Measurements from ENCODE around the gene GABARAPL2.
A peak's percentile ranks its signal among the peaks of the same experiment; 100 is the strongest.

Gene GABARAPL2

GRCh38 chr16:75566040-75566757, at the start of gene GABARAPL2:
Gene GABARAPL2, plus strand, starts transcription at chr16:75566379. Its CDS starts 108 bp downstream, at chr16:75566487.
- peak; percentile 64 for DNase-seq (ENCODE audit: low read depth)
- H3K4me3 ChIP-seq (ENCODE audit: low read length), result peak within 1 kb of the TSS; percentile 91
- TF ChIP-seq, protein P1, sequence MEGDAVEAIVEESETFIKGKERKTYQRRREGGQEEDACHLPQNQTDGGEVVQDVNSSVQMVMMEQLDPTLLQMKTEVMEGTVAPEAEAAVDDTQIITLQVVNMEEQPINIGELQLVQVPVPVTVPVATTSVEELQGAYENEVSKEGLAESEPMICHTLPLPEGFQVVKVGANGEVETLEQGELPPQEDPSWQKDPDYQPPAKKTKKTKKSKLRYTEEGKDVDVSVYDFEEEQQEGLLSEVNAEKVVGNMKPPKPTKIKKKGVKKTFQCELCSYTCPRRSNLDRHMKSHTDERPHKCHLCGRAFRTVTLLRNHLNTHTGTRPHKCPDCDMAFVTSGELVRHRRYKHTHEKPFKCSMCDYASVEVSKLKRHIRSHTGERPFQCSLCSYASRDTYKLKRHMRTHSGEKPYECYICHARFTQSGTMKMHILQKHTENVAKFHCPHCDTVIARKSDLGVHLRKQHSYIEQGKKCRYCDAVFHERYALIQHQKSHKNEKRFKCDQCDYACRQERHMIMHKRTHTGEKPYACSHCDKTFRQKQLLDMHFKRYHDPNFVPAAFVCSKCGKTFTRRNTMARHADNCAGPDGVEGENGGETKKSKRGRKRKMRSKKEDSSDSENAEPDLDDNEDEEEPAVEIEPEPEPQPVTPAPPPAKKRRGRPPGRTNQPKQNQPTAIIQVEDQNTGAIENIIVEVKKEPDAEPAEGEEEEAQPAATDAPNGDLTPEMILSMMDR (conservative IDR thresholded peaks at IDR 0.05; ENCODE audit: low read length), result no peak

DNA sequence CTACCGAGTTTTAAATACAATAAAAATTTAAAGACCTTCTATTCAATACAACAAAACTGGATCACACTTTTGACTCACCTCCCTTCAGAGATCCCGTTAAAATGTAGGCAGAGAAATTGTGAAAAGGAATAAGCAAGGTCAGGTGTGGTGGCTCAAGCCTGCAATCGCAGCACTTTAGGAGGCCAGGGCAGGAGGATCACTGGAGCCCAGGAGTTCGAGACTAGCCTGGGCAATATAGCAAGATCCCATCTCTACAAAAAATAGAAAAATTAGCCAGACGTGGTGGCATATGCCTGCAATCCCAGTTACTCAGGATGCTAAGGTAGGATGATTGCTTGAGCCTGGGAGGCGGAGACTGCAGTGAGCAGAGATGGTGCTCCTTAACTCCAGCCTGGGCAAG, 47.0 kb upstream of the GABARAPL2 start:
- DNase-seq (ENCODE audit: low read depth), result no peak
- TF ChIP-seq, protein P1 (conservative IDR thresholded peaks at IDR 0.05; ENCODE audit: low read length), result no peak
- H3K4me3 ChIP-seq (ENCODE audit: low read length), result no peak overlapping the region

DNA sequence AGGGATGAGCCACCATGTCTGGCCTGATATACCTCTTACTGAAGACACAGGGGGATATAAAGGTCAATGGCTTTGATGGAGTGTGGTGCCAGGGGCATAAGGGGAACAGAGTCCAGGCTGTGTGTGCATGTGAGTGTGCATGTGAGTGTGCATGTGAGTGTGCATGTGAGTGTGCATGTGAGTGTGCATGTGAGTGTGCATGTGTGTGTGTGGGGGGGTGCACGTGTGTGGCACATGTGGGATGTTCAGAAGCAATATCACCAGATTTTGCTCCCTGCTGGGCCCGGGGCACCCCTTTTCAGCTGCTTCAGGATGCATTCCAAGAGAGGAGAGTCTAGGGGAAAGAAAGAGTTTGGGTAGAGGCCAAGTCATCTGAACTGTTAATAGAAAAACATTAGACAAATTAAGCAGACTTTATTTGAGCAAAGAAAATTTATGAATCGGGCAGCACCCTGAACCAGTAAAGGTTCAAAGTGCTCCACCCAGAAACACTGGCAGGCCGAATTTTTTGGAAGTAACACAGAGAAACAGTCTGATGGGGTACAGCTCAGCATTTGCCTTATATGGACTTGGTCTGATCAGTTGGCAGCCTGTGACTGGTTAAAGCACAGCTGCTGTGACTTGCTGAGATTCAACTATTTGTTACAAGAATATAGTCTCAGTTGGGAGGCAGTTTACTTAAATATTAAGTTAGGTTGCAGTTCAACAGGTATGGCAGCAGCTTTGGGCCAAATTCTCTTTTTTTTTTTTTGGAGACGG, 40.0 kb upstream of the GABARAPL2 start:
- no peak for DNase-seq (ENCODE audit: low read depth)
- H3K4me3 ChIP-seq (ENCODE audit: low read length), result no peak overlapping the region
- TF ChIP-seq, protein P1 (conservative IDR thresholded peaks at IDR 0.05; ENCODE audit: low read length), result no peak

- H3K4me3 ChIP-seq (ENCODE audit: low read length), result no peak overlapping the region
- DNase-seq (ENCODE audit: low read depth), result no peak
- TF ChIP-seq, protein P1 (conservative IDR thresholded peaks at IDR 0.05; ENCODE audit: low read length), result no peak
Observed at GRCh38 chr16:75527825-75528299, 38.3 kb upstream of the GABARAPL2 start.

DNA sequence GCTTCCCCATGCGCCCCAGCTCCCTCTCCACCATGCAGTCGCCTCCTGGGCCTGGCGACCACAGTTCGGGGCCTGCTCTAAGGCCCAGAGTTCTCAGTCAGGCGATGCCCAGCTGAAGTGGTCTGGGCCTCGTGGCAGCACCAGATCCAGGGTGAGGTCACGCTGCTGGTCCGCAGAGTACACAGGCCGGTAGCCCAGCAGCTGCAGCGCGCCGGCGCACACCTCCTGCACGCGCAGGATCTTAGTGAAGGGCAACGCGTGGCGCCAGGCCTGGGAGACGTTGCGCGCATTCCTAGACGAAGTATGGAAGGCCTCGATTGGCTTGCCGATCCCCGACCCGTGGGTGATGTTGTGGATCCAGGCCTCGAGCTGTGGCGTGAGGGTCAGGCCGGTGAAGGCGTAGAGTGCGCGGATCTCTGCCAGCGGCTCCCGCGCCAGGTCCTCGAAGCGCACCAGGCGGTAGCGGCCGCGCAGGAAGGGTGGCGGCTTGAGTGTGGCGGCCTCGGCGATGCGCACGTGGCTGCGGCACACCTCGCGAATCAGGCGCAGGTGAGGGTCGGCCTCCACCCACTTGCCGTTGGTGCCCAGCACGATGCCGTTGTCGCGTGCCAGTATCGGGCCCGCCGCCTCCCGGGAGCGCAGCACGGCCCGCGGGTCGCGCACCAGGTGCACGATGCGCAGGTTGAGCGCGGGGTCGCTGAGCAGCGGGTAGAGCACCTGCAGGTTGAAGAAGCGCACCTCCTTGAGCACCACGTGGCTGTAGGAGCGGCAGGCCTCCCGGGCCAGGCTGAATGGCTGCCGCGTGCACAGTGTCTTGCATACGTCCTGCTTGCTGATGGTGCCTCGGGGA, 36.9 kb upstream of the GABARAPL2 start:
- TF ChIP-seq, protein P1 (conservative IDR thresholded peaks at IDR 0.05; ENCODE audit: low read length), result no peak
- no peak overlapping the region for H3K4me3 ChIP-seq (ENCODE audit: low read length)
- no peak for DNase-seq (ENCODE audit: low read depth)

DNA sequence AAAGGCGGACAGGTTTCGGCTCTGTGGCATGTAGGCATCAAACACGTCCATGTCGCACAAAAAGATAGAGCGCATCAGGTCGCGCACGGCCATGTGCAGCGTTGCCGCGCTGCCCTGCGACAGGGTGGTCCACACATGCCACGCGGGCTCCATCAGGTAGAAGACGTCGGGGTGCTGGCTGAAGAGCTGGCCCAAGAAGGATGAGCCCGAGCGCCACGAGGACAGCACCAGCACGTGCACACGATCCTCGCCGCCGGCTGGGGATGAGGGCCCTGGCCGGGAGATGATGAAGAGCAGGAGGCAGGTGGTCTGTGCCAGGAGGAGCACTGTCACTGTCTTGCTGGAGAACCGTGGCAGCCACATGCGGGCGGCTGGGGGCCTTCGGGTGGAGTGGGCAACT, 36.2 kb upstream of the GABARAPL2 start:
- TF ChIP-seq, protein P1 (conservative IDR thresholded peaks at IDR 0.05; ENCODE audit: low read length), result no peak

More for the DNA sequence above, 36.2 kb upstream of the GABARAPL2 start:
- no peak overlapping the region for H3K4me3 ChIP-seq (ENCODE audit: low read length)
- DNase-seq (ENCODE audit: low read depth), result no peak

All from AG10803 (cell line).